Activated naive CD4-positive, alpha-beta T cell treated with anti-CD3 and anti-CD28 coated beads for 36 hours (primary cell): ENCODE results near the gene C4orf51. TPM values are rescaled to one million over a fixed set of nuclear protein-coding genes. Genes with fewer than 3 reads are reported as not detected.

ENCODE experiments used
- CTCF ChIA-PET: fragments of 350-600 bp; sonication (Branson Sonifier 250); formaldehyde crosslinking; loops from one replicate; lab custom pipeline; 2021; ENCODE audit warnings: antibody characterized with exemption; lab: Charles Lee
- DNase-seq: peaks from one replicate; pipeline ENCODE4 v3.0.0-alpha.2; 2020
- H3K27ac Mint-ChIP-seq: one replicate; pipeline ENCODE4 v1.8.0; 2021; ENCODE audit warnings: mild to moderate bottlenecking, mixed read lengths
- H3K27me3 Mint-ChIP-seq: one replicate; pipeline ENCODE4 v1.8.0; 2021; ENCODE audit warnings: low read depth, mixed read lengths
- H3K36me3 Mint-ChIP-seq: one replicate; pipeline ENCODE4 v1.8.0; 2021; ENCODE audit warnings: low read depth, mixed read lengths
- H3K4me1 Mint-ChIP-seq: one replicate; pipeline ENCODE4 v1.8.0; 2021; ENCODE audit warnings: low read depth, mixed read lengths
- H3K4me3 Mint-ChIP-seq: one replicate; pipeline ENCODE4 v1.8.0; 2021; ENCODE audit warnings: mild to moderate bottlenecking, moderate library complexity, mixed read lengths
- H3K9me3 Mint-ChIP-seq: one replicate; pipeline ENCODE4 v1.8.0; 2021; ENCODE audit warnings: mixed read lengths
- intact Hi-C: fragments of 100-400 bp; cut with micrococcal nuclease; formaldehyde crosslinking; loops from one replicate; pipeline ENCODE4 v1.15.1; 2023
- total RNA-seq, 2 experiments: library from RNA; stranded (reverse); gene quantifications; one replicate each; pipeline ENCODE4 v1.2.3, GENCODE V29; 2021

Gene C4orf51
- total RNA-seq, 2 experiments from 2014 or later: not detected

GRCh38 chr4:145734576-145735346 is 54.8 kb downstream of the C4orf51 start:
- CTCF ChIA-PET: no interaction called here
- Mint-ChIP-seq H3K36me3 (no peaks in the 10 kb centered on the region), H3K27ac (no peak overlapping the region), H3K4me3 (no peak overlapping the region), H3K4me1 (peaks cover 7% of the 10 kb centered on the region), H3K27me3 (peaks cover 6% of the 10 kb centered on the region), H3K9me3 (no peaks in the 10 kb centered on the region)
- intact Hi-C loops: loop anchor here (5.0 to 10.0 kb wide), 4 partner anchors 250 to 1883 kb away; partner anchors contain the start of genes SLC10A7, SMAD1 and TMEM184C
- DNase-seq: no peak

- peaks cover 7% of the 10 kb centered on the region for H3K4me1 Mint-ChIP-seq
These were observed 55.4 kb downstream of the C4orf51 start for GRCh38 chr4:145735347-145735675.

GRCh38 chr4:145735827-145736226 is 55.9 kb downstream of the C4orf51 start:
- H3K9me3 Mint-ChIP-seq: no peaks in the 10 kb centered on the region
- H3K36me3 Mint-ChIP-seq: no peaks in the 10 kb centered on the region
- no peak overlapping the region for H3K27ac Mint-ChIP-seq
- no peak overlapping the region for H3K4me3 Mint-ChIP-seq
- intact Hi-C loops: loop anchor here (10.0 kb wide), 1 partner anchor 251 kb away; the partner anchor contains the start of gene SMAD1
- H3K27me3 Mint-ChIP-seq: peaks cover 4% of the 10 kb centered on the region
- CTCF ChIA-PET: no interaction called here
- peaks cover 7% of the 10 kb centered on the region for H3K4me1 Mint-ChIP-seq
- no peak for DNase-seq

More at GRCh38 chr4:145735347-145735675, 55.4 kb downstream of the C4orf51 start:
- DNase-seq: no peak
- H3K9me3 Mint-ChIP-seq: no peaks in the 10 kb centered on the region
- peaks cover 6% of the 10 kb centered on the region for H3K27me3 Mint-ChIP-seq
- no peak overlapping the region for H3K27ac Mint-ChIP-seq
- CTCF ChIA-PET: no interaction called here
- H3K4me3 Mint-ChIP-seq: no peak overlapping the region
- no peaks in the 10 kb centered on the region for H3K36me3 Mint-ChIP-seq
- intact Hi-C loops: loop anchor here (10.0 kb wide), 1 partner anchor 251 kb away; the partner anchor contains the start of gene SMAD1

GRCh38 chr4:145736241-145736831 is 56.4 kb downstream of the C4orf51 start:
- CTCF ChIA-PET: no interaction called here
- H3K4me1 Mint-ChIP-seq: peaks cover 7% of the 10 kb centered on the region

GRCh38 chr4:145739845-145740244 is 59.9 kb downstream of the C4orf51 start:
- intact Hi-C loops: loop anchor here (10.0 kb wide), 1 partner anchor 255 kb away; the partner anchor contains the start of gene SMAD1
- no peaks in the 10 kb centered on the region for H3K36me3 Mint-ChIP-seq
- CTCF ChIA-PET: interaction anchor here (0.6 to 1.5 kb wide), 2 partner anchors 16 to 77 kb away, joined by 3 to 5 read pairs; no protein-coding TSS in a partner anchor
- no peak overlapping the region for H3K27ac Mint-ChIP-seq
- H3K27me3 Mint-ChIP-seq: peaks cover 5% of the 10 kb centered on the region
- no peaks in the 10 kb centered on the region for H3K4me1 Mint-ChIP-seq
- no peaks in the 10 kb centered on the region for H3K9me3 Mint-ChIP-seq
- DNase-seq: no peak
- H3K4me3 Mint-ChIP-seq: no peak overlapping the region

More at GRCh38 chr4:145736241-145736831, 56.4 kb downstream of the C4orf51 start:
- H3K27ac Mint-ChIP-seq: no peak overlapping the region
- peaks cover 2% of the 10 kb centered on the region for H3K27me3 Mint-ChIP-seq
- intact Hi-C loops: loop anchor here (10.0 kb wide), 1 partner anchor 252 kb away; the partner anchor contains the start of gene SMAD1
- H3K4me3 Mint-ChIP-seq: no peak overlapping the region
- no peaks in the 10 kb centered on the region for H3K36me3 Mint-ChIP-seq
- no peak for DNase-seq
- no peaks in the 10 kb centered on the region for H3K9me3 Mint-ChIP-seq

- H3K27ac Mint-ChIP-seq: no peak overlapping the region
- CTCF ChIA-PET: no interaction called here
These were observed 60.9 kb downstream of the C4orf51 start for GRCh38 chr4:145740806-145741205.

GRCh38 chr4:145743641-145744040 is 63.7 kb downstream of the C4orf51 start:
- CTCF ChIA-PET: interaction anchor here (0.6 kb wide), 1 partner anchor 511 kb away, joined by 3 read pairs; no protein-coding TSS in a partner anchor
- Mint-ChIP-seq H3K27me3 (peaks cover 25% of the 10 kb centered on the region), H3K4me1 (no peaks in the 10 kb centered on the region), H3K36me3 (no peaks in the 10 kb centered on the region), H3K4me3 (no peak overlapping the region), H3K9me3 (no peaks in the 10 kb centered on the region), H3K27ac (no peak overlapping the region)
- DNase-seq: no peak
- intact Hi-C loops: no loop called here

More at GRCh38 chr4:145740806-145741205, 60.9 kb downstream of the C4orf51 start:
- H3K9me3 Mint-ChIP-seq: no peaks in the 10 kb centered on the region
- H3K4me3 Mint-ChIP-seq: no peak overlapping the region
- peaks cover 10% of the 10 kb centered on the region for H3K27me3 Mint-ChIP-seq
- no peak for DNase-seq
- no peaks in the 10 kb centered on the region for H3K36me3 Mint-ChIP-seq
- intact Hi-C loops: no loop called here
- H3K4me1 Mint-ChIP-seq: no peaks in the 10 kb centered on the region

GRCh38 chr4:145755802-145756201 is 75.9 kb downstream of the C4orf51 start:
- H3K9me3 Mint-ChIP-seq: no peaks in the 10 kb centered on the region
- peaks cover 6% of the 10 kb centered on the region for H3K27me3 Mint-ChIP-seq
- intact Hi-C loops: no loop called here
- H3K4me1 Mint-ChIP-seq: peaks cover 7% of the 10 kb centered on the region
- H3K36me3 Mint-ChIP-seq: peaks cover 17% of the 10 kb centered on the region
- no peak overlapping the region for H3K27ac Mint-ChIP-seq
- CTCF ChIA-PET: interaction anchor here (0.5 kb wide), 1 partner anchor 26 kb away, joined by 3 read pairs; no protein-coding TSS in a partner anchor
- no peak for DNase-seq
- no peak overlapping the region for H3K4me3 Mint-ChIP-seq

- H3K4me3 Mint-ChIP-seq: no peak overlapping the region
These were observed 76.3 kb downstream of the C4orf51 start for GRCh38 chr4:145756244-145756643.

GRCh38 chr4:145757188-145757587 is 77.2 kb downstream of the C4orf51 start:
- CTCF ChIA-PET: interaction anchor here (1.0 kb wide), 1 partner anchor 51 kb away, joined by 3 read pairs; no protein-coding TSS in a partner anchor

More at GRCh38 chr4:145756244-145756643, 76.3 kb downstream of the C4orf51 start:
- CTCF ChIA-PET: interaction anchor here (0.5 to 1.0 kb wide), 2 partner anchors 25 to 52 kb away, joined by 3 read pairs; no protein-coding TSS in a partner anchor
- H3K36me3 Mint-ChIP-seq: peaks cover 20% of the 10 kb centered on the region
- peaks cover 2% of the 10 kb centered on the region for H3K27me3 Mint-ChIP-seq
- intact Hi-C loops: no loop called here
- H3K4me1 Mint-ChIP-seq: peaks cover 7% of the 10 kb centered on the region
- DNase-seq: no peak
- H3K27ac Mint-ChIP-seq: no peak overlapping the region
- H3K9me3 Mint-ChIP-seq: no peaks in the 10 kb centered on the region

GRCh38 chr4:145760176-145760575 is 80.2 kb downstream of the C4orf51 start:
- H3K27me3 Mint-ChIP-seq: no peaks in the 10 kb centered on the region
- peaks cover 48% of the 10 kb centered on the region for H3K36me3 Mint-ChIP-seq
- intact Hi-C loops: no loop called here
- no peaks in the 10 kb centered on the region for H3K9me3 Mint-ChIP-seq
- H3K4me1 Mint-ChIP-seq: peaks cover 7% of the 10 kb centered on the region
- DNase-seq: no peak
- CTCF ChIA-PET: no interaction called here
- H3K4me3 Mint-ChIP-seq: no peak overlapping the region
- no peak overlapping the region for H3K27ac Mint-ChIP-seq

More at GRCh38 chr4:145757188-145757587, 77.2 kb downstream of the C4orf51 start:
- no peaks in the 10 kb centered on the region for H3K9me3 Mint-ChIP-seq
- H3K36me3 Mint-ChIP-seq: peaks cover 25% of the 10 kb centered on the region
- H3K27me3 Mint-ChIP-seq: no peaks in the 10 kb centered on the region
- H3K4me1 Mint-ChIP-seq: peaks cover 7% of the 10 kb centered on the region
- H3K4me3 Mint-ChIP-seq: no peak overlapping the region
- DNase-seq: no peak
- no peak overlapping the region for H3K27ac Mint-ChIP-seq
- intact Hi-C loops: no loop called here
